Keratinocyte (primary cell): ENCODE data around the gene ASTN1.

Experiments used
- CTCF ChIP-seq, 3 experiments: IDR thresholded peaks in 1 of 3; conservative IDR thresholded peaks in 1 of 3; optimal IDR thresholded peaks in 1 of 3; 2 replicates in 2 of 3; 3 replicates in 1 of 3; pipeline versions ENCODE3 to v1.5.1; 2011; ENCODE audit warnings: low read length in 3 of 3, mild to moderate bottlenecking in 3 of 3, moderate library complexity in 2 of 3, control low read depth in 1 of 3, inconsistent platforms in 1 of 3; ENCODE audit not compliant: insufficient read depth in 2 of 3; ENCODE audit errors: extremely low read depth in 1 of 3
- EZH2 ChIP-seq: IDR thresholded peaks from one replicate; pipeline ENCODE4 v1.6.1; 2012; ENCODE audit warnings: inconsistent platforms, mild to moderate bottlenecking, low read length, moderate library complexity

DNA sequence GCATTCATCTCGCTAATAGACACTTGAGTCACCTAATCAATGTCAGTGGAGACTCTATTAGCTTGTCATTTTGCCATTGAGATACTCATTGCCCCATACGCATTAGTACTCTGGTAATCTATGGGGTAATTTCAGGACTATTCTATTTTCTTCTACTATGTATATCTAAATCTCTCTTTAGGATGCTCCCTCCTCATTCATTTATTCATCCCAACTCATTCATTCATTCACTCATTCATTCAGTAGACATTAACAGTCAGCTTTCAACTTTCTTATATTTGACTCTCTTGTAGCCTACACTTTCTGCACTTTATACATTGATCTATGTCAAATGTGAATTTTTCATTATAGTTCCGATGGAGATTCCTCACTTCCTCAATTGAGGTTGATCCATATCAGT, 170.9 kb downstream of the ASTN1 start:
- no peak for TF ChIP-seq CTCF (optimal IDR thresholded peaks at IDR 0.05 in 1 of 3, IDR thresholded peaks at IDR 0.05 in 1 of 3, conservative IDR thresholded peaks at IDR 0.05 in 1 of 3; ENCODE audit: extremely low read depth in 1 of 3, insufficient read depth in 2 of 3, low read length in 3 of 3)
- no peak for TF ChIP-seq EZH2
